SK-N-MC (cell line): Measurements from ENCODE around the gene HSD11B2.

Experiments used
- EZH2 ChIP-seq: fragments of 200-600 bp; sonication (generic); IDR thresholded peaks from one replicate; pipeline ENCODE4 v1.6.1; 2017; ENCODE audit warnings: antibody characterized with exemption
- POLR2AphosphoS5 ChIP-seq: IDR thresholded peaks from 2 replicates; pipeline ENCODE4 v1.6.1; 2012; ENCODE audit warnings: mild to moderate bottlenecking, low read depth, low read length, borderline replicate concordance

- TF ChIP-seq EZH2 (no peak), POLR2AphosphoS5 (no peak)
These were observed 6.6 kb downstream of the HSD11B2 start for GRCh38 chr16:67437513-67437912.
